ENCODE measurements around the gene MRPS24. TPM values are rescaled to one million over a fixed set of nuclear protein-coding genes. Genes with fewer than 3 reads are reported as not detected.

The MRPS24 gene
- polyA plus RNA-seq, result 249 and 288 TPM in 2 replicates

GRCh38 chr7:43869006-43869866 lies at the start of gene MRPS24:
Gene MRPS24, minus strand, starts transcription at chr7:43869517. Its CDS starts 22 bp downstream, at chr7:43869495.

GRCh38 chr7:43906331-43907010 lies 37.2 kb upstream of the MRPS24 start, which contains the start of gene URGCP:
Gene URGCP, minus strand, starts transcription at chr7:43906596. Its CDS starts 21 bp downstream, at chr7:43906575.

Other genes starting within 250 kb of the MRPS24 start
- 312 and 314 TPM in 2 replicates for gene COA1, start 140.0 kb downstream of the MRPS24 start, polyA plus RNA-seq
- 155 and 159 TPM in 2 replicates for gene BLVRA, start 110.8 kb downstream of the MRPS24 start, polyA plus RNA-seq
- 20.1 and 21.0 TPM in 2 replicates for gene URGCP, start 37.1 kb upstream of the MRPS24 start, polyA plus RNA-seq
- gene UBE2D4, start 56.9 kb upstream of the MRPS24 start, polyA plus RNA-seq, result 3.0 and 3.5 TPM in 2 replicates
- gene SPDYE1, start 128.4 kb upstream of the MRPS24 start, polyA plus RNA-seq, result 0.11 TPM in 1 of 2 replicates, not detected in the other
- gene DBNL, start 175.2 kb upstream of the MRPS24 start, polyA plus RNA-seq, result 7.5 and 9.9 TPM in 2 replicates
- gene PGAM2, start 196.1 kb upstream of the MRPS24 start, polyA plus RNA-seq, result 6.0 and 6.5 TPM in 2 replicates
- 0.29 and 1.2 TPM in 2 replicates for gene POLM, start 213.0 kb upstream of the MRPS24 start, polyA plus RNA-seq
- gene AEBP1, start 234.8 kb upstream of the MRPS24 start, polyA plus RNA-seq, result 0.14 TPM in 1 of 2 replicates, not detected in the other

All from Purkinje cell (primary cell).